ENCODE measurements around the gene ZDHHC14.

DNA sequence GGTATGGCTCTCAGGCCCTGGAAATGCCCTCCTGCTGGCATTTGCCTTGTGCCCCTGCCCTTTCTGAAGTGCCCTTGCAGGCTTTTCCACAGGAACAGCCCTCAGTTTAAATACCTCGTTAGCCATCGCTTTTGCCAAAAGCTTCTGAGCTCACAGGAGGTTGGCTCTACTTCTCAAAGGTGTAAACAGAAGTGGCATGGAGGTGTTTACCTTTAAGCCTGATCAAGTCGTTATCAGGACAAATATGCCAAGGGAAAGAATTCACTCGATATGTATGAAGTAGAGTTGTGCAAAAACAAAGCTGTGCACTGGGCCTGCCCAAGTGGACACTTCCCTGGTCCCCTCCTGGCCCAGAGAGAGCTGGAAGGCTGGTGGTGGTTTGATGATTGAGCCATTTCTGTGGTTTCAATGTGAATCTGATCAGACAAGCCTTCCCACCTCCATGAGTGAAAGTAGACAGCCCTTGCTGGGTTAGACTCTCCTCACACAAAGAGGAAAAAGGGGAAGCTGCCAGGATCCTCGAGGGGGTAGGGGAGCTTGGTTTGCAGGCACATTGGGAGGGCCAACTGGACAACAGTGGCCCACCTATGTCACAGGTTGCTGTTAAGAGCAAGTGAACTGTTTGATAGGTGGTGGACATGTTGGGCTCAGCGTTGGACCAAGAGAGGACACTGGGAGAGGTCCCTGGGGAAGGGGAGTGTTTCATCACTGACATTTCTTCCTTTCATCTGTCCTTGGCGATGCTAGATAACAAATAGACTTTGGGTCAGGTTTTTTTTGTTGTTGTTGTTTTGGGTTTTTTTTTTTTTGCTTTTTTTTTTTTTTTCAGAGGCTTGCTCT is 98.7 kb downstream of the ZDHHC14 start:
- TF ChIP-seq POLR2A (IDR thresholded peaks at IDR 0.05) (no peak), CTCF (IDR thresholded peaks at IDR 0.05) (no peak)

Data from thyroid gland (tissue), 4 donors.